ENCODE data around the gene ADGRV1.

DNA sequence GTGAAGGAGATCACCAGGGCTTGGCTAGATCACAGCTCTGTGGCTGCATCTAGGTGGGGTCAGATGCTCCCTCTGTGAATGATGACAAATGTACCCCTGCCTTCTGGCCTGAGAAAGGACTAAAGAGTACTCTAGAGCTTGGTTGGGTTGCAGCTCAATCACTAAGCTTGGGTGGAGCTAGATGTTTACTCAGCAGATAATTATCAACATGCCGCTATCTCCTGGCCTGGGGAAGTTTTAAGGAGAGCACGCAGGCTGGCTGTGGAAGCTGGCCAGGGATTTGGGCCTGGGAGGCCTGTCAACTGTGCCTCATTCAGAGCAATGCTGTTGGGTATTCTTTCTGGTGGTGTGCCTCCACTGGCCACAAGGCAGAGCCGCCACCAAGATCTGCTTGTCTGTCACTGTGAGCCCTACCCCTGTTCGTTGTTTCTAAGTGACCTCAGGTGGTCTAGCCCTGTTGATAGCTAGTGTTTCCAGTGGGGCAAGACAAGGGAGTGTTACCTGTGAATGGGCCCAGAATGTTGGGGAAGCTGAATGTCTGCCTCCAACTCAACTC is 181.7 kb downstream of the ADGRV1 start:
- TF ChIP-seq POLR2A (IDR thresholded peaks at IDR 0.05; ENCODE audit: extremely low read depth, insufficient read length): no peak
- TF ChIP-seq, protein P1, sequence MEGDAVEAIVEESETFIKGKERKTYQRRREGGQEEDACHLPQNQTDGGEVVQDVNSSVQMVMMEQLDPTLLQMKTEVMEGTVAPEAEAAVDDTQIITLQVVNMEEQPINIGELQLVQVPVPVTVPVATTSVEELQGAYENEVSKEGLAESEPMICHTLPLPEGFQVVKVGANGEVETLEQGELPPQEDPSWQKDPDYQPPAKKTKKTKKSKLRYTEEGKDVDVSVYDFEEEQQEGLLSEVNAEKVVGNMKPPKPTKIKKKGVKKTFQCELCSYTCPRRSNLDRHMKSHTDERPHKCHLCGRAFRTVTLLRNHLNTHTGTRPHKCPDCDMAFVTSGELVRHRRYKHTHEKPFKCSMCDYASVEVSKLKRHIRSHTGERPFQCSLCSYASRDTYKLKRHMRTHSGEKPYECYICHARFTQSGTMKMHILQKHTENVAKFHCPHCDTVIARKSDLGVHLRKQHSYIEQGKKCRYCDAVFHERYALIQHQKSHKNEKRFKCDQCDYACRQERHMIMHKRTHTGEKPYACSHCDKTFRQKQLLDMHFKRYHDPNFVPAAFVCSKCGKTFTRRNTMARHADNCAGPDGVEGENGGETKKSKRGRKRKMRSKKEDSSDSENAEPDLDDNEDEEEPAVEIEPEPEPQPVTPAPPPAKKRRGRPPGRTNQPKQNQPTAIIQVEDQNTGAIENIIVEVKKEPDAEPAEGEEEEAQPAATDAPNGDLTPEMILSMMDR (IDR thresholded peaks at IDR 0.05; ENCODE audit: low read depth, low read length): no peak
- TF ChIP-seq MYC (IDR thresholded peaks at IDR 0.05; ENCODE audit: low read depth, low read length): no peak
- no peak for TF ChIP-seq MAX (IDR thresholded peaks at IDR 0.05; ENCODE audit: low read depth, low read length)

Data from NB4 (cell line).